Iris pigment epithelial cell (primary cell): Measurements from ENCODE around the gene PAX3.
A peak's percentile ranks its signal among the peaks of the same experiment; 100 is the strongest.

Source experiments
- DNase-seq: peaks from one replicate; pipeline ENCODE4 v3.0.0-alpha.2; 2011; ENCODE audit warnings: low read depth

The PAX3 gene

GRCh38 chr2:222296911-222297599, 1.7 kb downstream of the PAX3 start:
- DNase-seq, result no peak

GRCh38 chr2:222296311-222296741, 2.5 kb downstream of the PAX3 start:
- DNase-seq, result no peak

GRCh38 chr2:222295368-222296062, 3.3 kb downstream of the PAX3 start:
- DNase-seq, result peak; percentile 20

DNA sequence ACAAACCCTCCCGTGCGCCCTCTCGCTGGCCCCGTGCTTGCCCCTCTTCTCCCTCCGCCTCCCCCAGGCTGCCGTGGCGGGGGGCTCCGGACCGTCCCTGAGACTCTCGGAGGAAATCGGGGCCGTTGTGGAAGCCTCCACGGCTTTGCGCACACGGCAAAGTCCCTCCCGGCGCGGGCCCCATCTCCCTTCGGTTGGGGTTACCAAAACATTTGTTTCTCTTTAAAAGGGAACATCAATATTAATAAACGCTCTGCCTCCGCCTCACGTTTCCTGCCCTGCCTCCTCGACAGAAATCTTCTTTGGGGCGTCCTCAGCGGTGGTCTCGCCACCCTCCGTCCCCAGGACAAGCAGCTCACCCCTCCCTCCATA, 3.8 kb downstream of the PAX3 start:
- DNase-seq, result no peak

- no peak for DNase-seq
These were observed 4.9 kb downstream of the PAX3 start for GRCh38 chr2:222293660-222294630.

- DNase-seq, result no peak
These were observed 6.4 kb downstream of the PAX3 start for GRCh38 chr2:222292149-222293134.

DNA sequence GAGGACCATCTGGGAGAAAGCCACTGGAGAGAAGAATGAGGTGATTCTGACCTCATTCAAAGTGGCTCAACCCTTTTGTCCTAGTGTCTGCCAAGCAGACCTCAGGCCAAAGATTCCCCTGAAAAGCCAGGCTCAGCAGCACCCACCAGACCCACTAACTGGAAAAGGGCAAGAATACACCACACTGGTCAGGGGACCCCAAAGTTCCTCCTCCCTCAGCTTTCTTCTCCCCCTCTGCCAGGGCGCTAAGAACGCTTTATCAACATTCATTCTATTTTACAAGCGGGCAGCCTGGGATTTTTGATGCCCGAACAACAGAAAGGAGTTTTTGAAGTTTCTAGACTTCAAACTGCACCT, 7.3 kb downstream of the PAX3 start:
- no peak for DNase-seq

GRCh38 chr2:222290736-222291484, 7.9 kb downstream of the PAX3 start:
- no peak for DNase-seq

DNA sequence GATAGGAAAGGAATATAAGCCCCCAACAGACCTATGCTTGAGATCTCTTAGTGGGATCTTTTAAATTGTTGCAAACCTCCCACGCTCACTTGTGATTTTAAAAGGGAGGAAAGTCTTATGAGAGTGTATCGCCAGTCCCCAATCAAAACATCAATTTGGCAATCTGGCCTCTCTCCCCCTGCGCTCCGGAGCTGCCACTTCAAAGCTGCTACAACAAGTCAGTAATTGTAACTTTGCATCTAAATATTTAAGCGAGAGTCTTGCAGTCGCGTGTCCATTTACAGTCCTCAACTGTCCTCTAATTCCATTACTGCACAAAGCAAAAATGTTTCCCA, 8.4 kb downstream of the PAX3 start:
- DNase-seq, result no peak

DNA sequence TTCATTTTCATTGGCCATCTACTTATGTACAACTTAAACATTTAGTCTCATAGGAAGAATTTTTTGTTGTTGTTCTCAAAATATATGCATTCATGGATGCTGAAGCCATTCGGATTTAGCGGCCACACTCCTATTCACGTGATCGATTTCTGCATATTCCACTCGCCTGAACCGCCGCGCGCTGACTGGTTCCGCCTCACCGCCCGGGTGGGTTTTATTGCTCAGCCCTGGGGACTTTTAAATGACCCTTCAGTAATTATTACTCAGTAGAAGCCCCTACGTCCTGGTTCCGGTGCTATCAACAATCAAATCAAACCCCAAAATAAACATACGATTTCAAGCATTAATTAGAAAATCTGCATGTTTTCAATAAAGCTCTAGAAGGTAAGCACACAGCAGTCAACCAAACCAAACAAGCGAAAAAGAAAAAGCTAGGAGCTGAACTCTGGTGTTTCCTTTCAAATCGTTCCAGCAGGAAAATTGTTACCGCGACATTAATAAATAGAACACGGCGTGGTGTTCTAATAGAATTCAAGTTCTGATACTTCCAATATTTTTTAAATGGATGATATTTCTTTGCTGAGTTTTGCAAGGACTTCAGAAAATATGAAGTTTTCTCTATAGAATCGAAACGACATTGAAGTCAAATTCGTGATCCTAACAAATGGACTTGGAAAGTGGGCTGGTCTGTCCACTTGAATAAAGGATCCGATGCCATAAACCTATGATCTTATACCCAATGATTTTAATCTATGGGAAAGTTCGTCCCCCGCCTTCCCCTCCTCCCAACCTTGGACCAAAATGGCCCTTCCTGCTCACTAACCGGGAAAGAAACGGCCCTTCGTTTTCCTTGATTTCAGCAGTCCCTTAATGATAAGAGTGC, 9.3 kb downstream of the PAX3 start:
- DNase-seq, result no peak

DNA sequence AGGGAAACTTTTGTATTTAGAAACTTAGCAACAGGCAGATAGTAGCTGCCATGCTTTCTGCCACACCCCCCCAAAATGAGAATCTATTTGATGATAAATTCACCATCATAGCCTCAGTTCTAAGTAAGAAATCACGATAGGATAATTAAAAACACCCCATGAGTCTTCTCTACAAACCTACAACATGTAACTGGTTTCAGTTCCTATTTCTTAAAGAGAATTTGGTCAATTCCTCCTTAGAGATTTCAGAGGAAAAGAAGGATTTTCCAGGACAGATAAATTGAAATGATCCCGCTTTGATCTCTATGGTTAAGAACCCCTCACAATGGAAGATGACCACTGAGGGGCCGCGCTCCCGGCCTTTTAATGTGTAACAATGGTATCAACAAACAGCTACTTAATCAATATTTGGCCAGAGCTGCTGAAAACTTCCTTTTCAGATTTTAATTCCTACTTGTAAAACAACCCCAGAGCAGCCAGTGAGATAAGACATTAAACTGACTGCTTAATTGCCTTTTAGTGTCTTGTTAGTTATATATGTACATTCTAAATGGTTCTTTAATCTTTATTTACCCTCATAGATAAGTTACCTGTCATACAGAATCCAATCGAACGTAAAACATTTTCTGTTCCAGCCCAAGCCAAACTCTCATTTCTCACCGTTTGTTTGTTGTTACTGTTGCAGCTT, 10.1 kb downstream of the PAX3 start:
- DNase-seq, result no peak

DNA sequence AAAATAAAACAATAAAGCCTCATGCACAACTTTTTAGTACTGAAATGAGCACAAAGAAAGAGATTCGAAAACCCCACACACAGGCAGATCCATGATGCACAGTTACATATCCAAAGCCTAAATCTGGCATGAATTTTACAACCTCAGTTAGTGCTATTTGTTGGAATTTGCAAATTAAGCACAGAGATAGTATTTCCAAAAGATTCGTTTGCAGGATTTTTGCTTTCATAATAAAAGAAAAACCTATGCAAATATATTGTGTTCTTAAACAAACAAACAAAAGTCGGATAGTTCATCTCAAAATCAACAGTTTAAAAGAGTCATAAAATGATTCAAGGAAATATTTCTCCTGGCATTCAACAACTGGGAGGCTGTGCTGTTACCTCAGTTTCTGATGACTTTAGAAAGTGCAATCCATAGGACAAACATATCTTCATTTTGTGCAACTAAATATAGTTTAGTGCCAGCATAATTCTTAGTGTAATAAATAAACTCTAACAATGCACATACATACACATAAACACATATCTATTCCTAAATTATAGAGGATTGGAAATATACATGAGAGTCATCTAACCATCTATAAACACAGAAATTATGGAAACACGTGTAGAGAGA, 10.8 kb downstream of the PAX3 start:
- DNase-seq, result no peak

GRCh38 chr2:222284466-222284865, 14.3 kb downstream of the PAX3 start:
- no peak for DNase-seq

- DNase-seq, result no peak
These were observed 15.2 kb downstream of the PAX3 start for GRCh38 chr2:222283634-222284033.

DNA sequence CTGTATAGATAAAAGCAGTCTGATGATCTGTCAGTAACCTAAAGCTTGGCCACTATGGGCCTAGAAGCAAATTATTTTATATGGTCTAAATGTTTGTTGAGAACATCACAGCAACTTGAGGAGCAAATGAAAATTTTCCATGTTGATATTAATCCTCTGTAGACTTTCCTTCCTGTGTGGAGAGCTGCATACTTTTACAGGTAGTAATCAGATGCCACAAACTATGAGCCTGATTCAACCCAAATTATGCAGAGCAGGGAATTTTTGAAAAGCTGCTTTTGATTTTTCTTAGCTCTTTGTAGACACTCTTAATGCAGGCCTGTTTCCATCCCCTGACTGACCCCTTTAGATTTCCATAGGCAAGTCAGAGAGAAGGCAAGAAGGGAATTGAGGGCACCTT, 17.3 kb downstream of the PAX3 start:
- DNase-seq, result no peak

DNA sequence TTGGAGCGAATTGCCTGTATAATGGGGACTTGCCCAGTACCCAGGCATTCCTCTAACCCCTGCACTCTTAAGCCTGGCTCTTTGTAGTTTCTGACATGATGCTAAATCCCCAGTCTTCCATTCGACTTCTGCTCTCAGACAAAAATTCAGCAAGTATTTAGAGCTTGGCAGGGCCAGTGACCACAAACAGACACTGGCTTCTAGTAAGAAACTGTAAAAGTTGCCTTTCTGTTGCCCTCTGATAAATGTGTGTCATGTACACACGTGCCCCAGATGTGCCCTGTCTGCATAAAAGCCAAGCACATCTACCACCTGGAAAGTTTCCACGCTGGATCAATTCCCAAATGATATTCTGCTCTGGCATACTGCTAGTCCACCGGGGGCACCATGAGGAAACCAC, 18.0 kb downstream of the PAX3 start:
- no peak for DNase-seq

DNA sequence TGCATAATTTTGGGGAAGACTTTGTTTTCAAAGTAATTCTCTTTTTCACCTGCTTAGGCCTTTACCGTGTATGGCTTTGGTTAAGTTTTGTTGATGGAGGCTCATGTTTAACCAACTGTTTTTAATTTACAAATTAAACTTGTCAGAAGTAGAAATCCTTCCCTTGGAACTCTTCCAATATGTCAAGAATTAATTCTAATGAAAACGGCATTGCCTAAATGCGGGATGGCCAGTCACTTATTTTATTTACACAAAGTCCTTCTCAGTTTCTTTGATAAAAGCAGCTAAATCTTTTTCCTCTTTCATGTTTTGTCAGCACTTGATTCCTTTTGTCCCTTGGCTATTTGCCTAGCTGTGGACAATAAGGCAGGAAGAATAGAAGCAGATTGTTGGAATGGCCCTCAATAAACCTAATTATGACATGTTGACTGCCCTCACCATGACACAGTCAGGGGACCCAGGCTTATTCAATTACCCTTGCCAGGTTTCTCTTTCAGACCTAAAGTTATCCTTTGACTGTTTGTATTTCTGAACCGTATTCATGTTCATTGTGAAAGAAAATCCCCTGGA, 26.3 kb downstream of the PAX3 start:
- DNase-seq, result no peak

GRCh38 chr2:222271854-222272253, 26.9 kb downstream of the PAX3 start:
- DNase-seq, result no peak

GRCh38 chr2:222270396-222270795, 28.4 kb downstream of the PAX3 start:
- DNase-seq, result no peak
